T-helper 22 cell (primary cell): Measurements from ENCODE around the gene VWA5B2.
"Not testable (repeated sequence)": the region's sequence is repeated elsewhere in the genome, so short reads cannot be mapped to it uniquely, and the experiment has no call there.

Experiments used
- DNase-seq: peaks from one replicate; pipeline ENCODE4 v3.0.0-alpha.2; 2020; ENCODE audit warnings: low read depth

The VWA5B2 gene

GRCh38 chr3:184241447-184242296, 12.3 kb downstream of the VWA5B2 start:
- no peak for DNase-seq

GRCh38 chr3:184242297-184242685, 12.9 kb downstream of the VWA5B2 start:
- no peak for DNase-seq

DNA sequence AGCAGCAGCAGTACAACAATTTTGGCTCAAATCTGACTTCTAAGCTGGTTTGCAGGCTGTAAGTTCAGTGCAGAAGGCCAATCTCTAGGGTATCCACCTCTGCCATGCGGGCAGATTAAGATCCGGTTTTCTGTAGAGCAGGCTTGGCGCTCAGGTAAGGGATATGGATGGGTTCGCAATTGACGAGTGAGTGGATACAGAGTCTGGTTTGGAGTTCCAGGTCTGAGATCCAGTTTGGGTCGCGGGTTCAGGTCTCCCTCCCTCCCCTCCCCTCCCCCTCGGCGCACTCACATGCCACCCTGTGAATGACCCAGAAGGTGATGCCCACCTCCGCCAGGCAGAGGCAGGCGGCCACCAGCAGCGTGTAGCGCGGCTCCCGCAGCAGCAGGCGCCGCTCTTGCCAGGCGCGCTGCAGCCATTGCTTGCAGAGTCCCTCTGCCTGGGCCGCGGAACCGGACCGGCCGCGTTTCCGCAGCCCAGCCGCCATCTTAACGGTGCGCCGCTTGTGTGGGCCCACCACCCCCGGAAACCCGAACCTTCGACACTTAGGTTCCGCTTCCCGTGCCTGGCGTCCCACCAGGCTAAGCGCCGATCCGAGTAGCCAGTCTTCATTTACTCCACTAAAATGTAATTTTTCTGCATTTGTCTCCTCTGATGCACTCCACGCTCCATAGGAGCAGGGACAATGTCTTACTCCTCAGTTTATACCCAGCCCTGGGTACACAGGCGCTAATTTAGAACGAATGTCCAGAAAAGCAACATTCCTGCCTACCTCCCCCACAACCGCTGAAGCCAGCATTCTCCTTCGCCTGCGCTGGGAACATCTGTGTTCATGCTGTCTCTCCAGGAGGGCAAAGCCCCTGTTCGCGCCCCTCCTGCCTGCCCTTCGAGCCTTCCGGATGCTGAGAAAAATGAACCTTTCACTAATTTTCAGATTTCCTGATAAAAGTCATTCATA, 19.3 kb downstream of the VWA5B2 start, which contains the start of gene ALG3:
ALG3 (minus strand) TSS at position 509 of the 958 bp plus-strand sequence; CDS start at position 487, 22 bp downstream.
- peak; percentile 73 for DNase-seq

GRCh38 chr3:184249412-184250166, 20.2 kb downstream of the VWA5B2 start, which contains the start of gene EEF1AKMT4:
EEF1AKMT4 (plus strand) TSS chr3:184249672; CDS start chr3:184249695, 23 bp downstream.
- peak; percentile 95 for DNase-seq

- peak; percentile 72 for DNase-seq
These were observed 20.9 kb downstream of the VWA5B2 start for GRCh38 chr3:184250167-184250828.

DNA sequence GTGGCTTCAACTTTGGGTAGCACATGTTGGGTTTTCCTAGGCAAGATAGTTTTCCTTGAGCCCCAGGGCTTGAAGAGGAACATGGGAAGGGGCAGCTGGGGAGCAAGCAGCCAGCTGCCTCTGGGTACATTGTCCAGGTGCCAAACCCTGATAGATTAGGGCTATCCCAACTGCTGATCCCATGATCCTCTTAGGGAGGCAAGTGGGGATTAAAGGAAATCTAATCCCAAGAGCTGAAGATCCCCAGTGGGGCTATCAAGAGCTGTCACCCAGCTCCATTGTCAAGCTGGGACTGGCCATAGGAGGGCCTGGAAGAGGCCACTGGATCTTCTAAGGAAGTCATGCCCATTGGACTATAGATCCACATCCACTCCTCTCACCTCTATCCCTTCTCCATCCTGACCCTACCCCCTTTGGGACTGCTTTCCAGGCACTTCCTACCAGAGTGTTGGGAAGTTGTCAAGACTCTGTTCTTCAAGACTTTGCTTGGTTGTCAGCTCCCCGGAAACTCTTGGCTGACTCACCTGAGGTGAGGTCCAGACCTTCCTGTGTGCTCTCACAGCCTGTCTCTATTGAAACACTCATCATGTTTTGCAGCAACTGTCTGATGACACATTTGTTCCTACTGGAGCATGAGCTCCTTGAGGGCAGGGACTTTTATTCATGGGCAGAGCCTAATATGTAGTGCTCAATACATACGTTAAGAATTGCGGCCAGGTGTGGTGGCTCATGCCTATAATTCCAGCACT, 26.1 kb downstream of the VWA5B2 start:
- no peak for DNase-seq

- DNase-seq, result no peak
These were observed 27.9 kb downstream of the VWA5B2 start for GRCh38 chr3:184257083-184257915.

DNA sequence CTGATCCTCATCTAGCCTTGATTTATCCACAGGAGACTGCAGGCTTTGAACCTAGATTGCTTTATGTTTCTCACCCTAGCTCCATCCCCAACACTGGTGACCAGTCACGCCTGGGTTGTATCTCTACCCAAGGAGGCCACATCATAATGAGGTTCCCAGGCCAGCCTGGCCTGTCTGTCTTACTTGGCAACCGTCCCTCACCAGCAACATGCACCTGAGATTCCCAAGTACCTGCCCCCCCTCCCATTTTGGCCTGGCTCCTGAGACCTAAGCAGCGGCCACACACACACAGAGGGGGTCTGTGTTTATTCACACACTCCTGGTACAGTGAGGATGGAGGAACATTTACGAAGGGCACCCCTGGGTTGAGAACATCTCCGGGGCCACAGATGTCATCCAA, 29.5 kb downstream of the VWA5B2 start:
- no peak for DNase-seq

DNA sequence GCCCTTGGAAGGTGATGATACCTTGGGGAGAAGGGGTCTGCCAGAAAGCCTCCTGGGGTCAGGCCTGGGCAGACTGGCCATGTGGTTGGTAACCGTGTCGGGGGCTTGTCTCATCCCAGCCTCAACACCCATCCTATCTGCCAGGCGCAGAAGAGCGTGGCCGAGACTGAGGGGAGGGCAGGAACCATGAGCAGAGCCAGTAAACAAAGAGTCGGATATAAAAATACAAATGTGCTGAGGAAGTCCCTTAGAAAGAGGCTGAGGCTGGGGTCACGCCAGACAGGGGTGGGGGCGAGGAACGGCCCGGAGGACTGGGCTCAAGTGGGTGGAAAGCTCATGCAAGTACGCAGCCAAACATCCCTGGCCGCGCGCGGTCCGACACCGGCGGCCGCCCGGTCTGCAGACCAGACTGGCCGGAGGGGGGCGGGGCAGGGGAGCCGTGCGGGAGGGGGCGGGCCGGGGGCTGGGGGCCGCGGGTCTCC, 30.1 kb downstream of the VWA5B2 start:
- no peak for DNase-seq

GRCh38 chr3:184259878-184260723, 30.7 kb downstream of the VWA5B2 start:
- DNase-seq, result no peak

DNA sequence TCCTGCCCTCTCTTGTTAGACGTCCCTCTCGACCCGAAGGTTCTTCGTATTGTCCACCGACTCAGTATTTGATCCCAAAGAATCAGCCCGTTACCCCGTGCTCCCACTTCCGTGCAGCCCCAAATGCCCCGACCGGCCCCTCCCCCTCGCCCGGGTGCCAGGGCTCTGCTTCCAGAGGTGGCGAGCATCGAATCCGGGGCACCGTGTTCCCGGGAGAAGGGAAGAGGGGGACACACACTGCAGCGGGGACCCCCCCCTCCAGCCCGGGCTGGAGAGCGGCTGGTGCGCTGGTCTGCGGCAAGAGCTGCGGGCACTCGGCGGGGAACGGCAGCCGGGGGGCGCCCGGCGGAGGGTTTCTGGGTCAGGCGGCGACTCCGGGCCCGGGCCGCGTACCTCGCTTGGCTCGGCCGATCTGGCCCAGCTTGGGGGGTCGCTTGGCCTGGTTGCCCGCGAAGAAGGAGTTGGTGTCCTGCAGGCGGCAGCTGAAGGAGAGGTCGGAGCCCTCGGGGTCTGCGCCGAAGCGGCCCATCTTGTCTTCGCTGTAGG, 31.4 kb downstream of the VWA5B2 start:
- DNase-seq, result no peak

GRCh38 chr3:184261270-184261853, 32.0 kb downstream of the VWA5B2 start, which contains the start of gene CAMK2N2:
CAMK2N2 (minus strand) TSS chr3:184261553; CDS start chr3:184261285, 268 bp downstream.
- peak; percentile 58 for DNase-seq

- no peak for DNase-seq
These were observed 32.7 kb downstream of the VWA5B2 start for GRCh38 chr3:184261854-184262763.

DNA sequence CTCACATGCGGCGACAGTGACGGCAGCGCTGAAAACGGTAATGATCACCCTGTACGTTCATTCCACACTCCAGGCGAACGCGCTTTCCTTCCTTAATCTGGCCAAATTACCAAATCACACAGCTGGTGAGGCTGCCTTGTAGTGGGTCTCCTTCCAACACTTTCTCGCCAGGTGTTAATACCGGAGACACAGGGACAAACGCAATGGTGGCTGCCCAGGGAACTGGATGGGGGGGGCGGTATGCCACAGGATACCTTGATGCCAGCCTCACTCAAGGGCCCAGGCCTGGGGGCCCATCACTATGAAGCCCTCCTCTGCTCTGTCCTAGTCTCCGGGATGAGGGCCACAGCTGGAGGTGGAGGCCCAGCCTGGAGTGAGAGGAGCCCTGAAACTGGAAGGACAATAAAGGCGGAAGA, 33.4 kb downstream of the VWA5B2 start:
- no peak for DNase-seq

- DNase-seq, result not testable (repeated sequence)
These were observed 37.9 kb downstream of the VWA5B2 start for GRCh38 chr3:184267249-184267648.

DNA sequence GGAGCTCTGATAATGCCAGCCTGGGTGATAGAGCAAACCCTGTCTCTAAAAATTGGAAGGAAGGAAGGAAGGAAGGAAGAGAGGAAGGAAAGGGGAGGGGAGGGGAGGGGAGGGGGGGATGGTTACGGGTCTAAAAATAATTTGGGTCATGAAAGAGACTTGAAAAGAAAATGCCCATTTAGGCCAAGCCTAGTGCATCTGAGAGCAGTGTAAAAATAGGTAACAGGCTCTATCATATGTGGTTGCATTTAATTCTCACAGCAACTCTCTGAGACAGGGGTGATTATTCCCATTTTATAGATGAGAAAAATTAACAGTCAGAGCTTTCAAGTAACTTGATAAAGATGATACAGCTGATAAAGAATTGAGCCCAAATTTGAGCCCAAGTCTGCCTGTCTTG, 42.9 kb downstream of the VWA5B2 start:
- no peak for DNase-seq

- no peak for DNase-seq
These were observed 46.0 kb downstream of the VWA5B2 start for GRCh38 chr3:184275381-184275701.
